ENCODE results near the gene SLC16A11. TPM values are rescaled to one million over a fixed set of nuclear protein-coding genes. Genes with fewer than 3 reads are reported as not detected.

Gene SLC16A11
- total and polyA plus RNA-seq, 9 donors, result 0.04 to 0.37 (median 0.14) TPM; not detected in 1

GRCh38 chr17:7042501-7043181, 1.3 kb downstream of the SLC16A11 start:
- H3K27me3 ChIP-seq (ENCODE audit: control insufficient read depth, insufficient read depth, low read length), result peaks cover 65% of the 10 kb centered on the region
- H3K4me3 ChIP-seq (ENCODE audit: low read length), result peak overlapping the region; percentile 30
- 2% methylated on average over 49 of the region's 53 CpGs for WGBS (ENCODE audit: insufficient coverage)
- no peaks in the 10 kb centered on the region for H3K36me3 ChIP-seq (ENCODE audit: control insufficient read depth, insufficient read depth, low read length)
- H3K4me1 ChIP-seq (ENCODE audit: control insufficient read depth, insufficient read depth, low read length), result peaks cover 21% of the 10 kb centered on the region
- H3K27ac ChIP-seq (ENCODE audit: low read length), result no peak overlapping the region
- no peak for DNase-seq
- H3K9me3 ChIP-seq (replicated peaks; ENCODE audit: control insufficient read depth, low read depth, low read length), result no peaks in the 10 kb centered on the region

GRCh38 chr17:7041607-7042500, 2.0 kb downstream of the SLC16A11 start:
- no peaks in the 10 kb centered on the region for H3K36me3 ChIP-seq (ENCODE audit: control insufficient read depth, insufficient read depth, low read length)
- WGBS (ENCODE audit: insufficient coverage), result 19% methylated on average over 41 of the region's 43 CpGs
- peaks cover 58% of the 10 kb centered on the region for H3K27me3 ChIP-seq (ENCODE audit: control insufficient read depth, insufficient read depth, low read length)
- H3K27ac ChIP-seq (ENCODE audit: low read length), result no peak overlapping the region
- no peak for DNase-seq
- H3K4me3 ChIP-seq (ENCODE audit: low read length), result no peak overlapping the region
- H3K4me1 ChIP-seq (ENCODE audit: control insufficient read depth, insufficient read depth, low read length), result peaks cover 21% of the 10 kb centered on the region
- H3K9me3 ChIP-seq (replicated peaks; ENCODE audit: control insufficient read depth, low read depth, low read length), result no peaks in the 10 kb centered on the region

- peaks cover 60% of the 10 kb centered on the region for H3K27me3 ChIP-seq (ENCODE audit: control insufficient read depth, insufficient read depth, low read length)
- no peak for DNase-seq
- H3K4me1 ChIP-seq (ENCODE audit: control insufficient read depth, insufficient read depth, low read length), result peaks cover 38% of the 10 kb centered on the region
- H3K4me3 ChIP-seq (ENCODE audit: low read length), result no peak overlapping the region
- no peak overlapping the region for H3K27ac ChIP-seq (ENCODE audit: low read length)
- no peaks in the 10 kb centered on the region for H3K9me3 ChIP-seq (replicated peaks; ENCODE audit: control insufficient read depth, low read depth, low read length)
- WGBS (ENCODE audit: insufficient coverage), result 93% methylated on average over 3 of the region's 5 CpGs
- H3K36me3 ChIP-seq (ENCODE audit: control insufficient read depth, insufficient read depth, low read length), result no peaks in the 10 kb centered on the region
Observed at GRCh38 chr17:7039832-7040231, 4.1 kb downstream of the SLC16A11 start.

GRCh38 chr17:7038025-7038862, 5.6 kb downstream of the SLC16A11 start:
- Histone ChIP-seq H3K36me3 (ENCODE audit: control insufficient read depth, insufficient read depth, low read length) (no peaks in the 10 kb centered on the region), H3K9me3 (replicated peaks; ENCODE audit: control insufficient read depth, low read depth, low read length) (no peaks in the 10 kb centered on the region), H3K27me3 (ENCODE audit: control insufficient read depth, insufficient read depth, low read length) (peaks cover 44% of the 10 kb centered on the region), H3K4me3 (ENCODE audit: low read length) (no peak overlapping the region), H3K27ac (ENCODE audit: low read length) (no peak overlapping the region), H3K4me1 (ENCODE audit: control insufficient read depth, insufficient read depth, low read length) (peaks cover 28% of the 10 kb centered on the region)
- 65% methylated on average over 19 of the region's 19 CpGs for WGBS (ENCODE audit: insufficient coverage)
- DNase-seq, result no peak

GRCh38 chr17:7035591-7036368, 8.1 kb downstream of the SLC16A11 start, which contains the start of gene SLC16A13:
TSS of gene SLC16A13 (plus strand) at chr17:7036015. CDS start at chr17:7036383, 368 bp downstream.
- Histone ChIP-seq H3K4me1 (ENCODE audit: control insufficient read depth, insufficient read depth, low read length) (peaks cover 17% of the 10 kb centered on the region), H3K4me3 (ENCODE audit: low read length) (peak within 1 kb of the TSS; percentile 65), H3K27me3 (ENCODE audit: control insufficient read depth, insufficient read depth, low read length) (peaks cover 23% of the 10 kb centered on the region), H3K36me3 (ENCODE audit: control insufficient read depth, insufficient read depth, low read length) (no peaks in the 10 kb centered on the region), H3K27ac (ENCODE audit: low read length) (peak within 1 kb of the TSS; percentile 85), H3K9me3 (replicated peaks; ENCODE audit: control insufficient read depth, low read depth, low read length) (no peaks in the 10 kb centered on the region)
- WGBS (ENCODE audit: insufficient coverage), result 0% methylated on average over 45 of the region's 52 CpGs
- peak; percentile 92 for DNase-seq

GRCh38 chr17:7034955-7035590, 8.8 kb downstream of the SLC16A11 start:
- H3K4me3 ChIP-seq (ENCODE audit: low read length), result peak overlapping the region; percentile 65
- H3K27ac ChIP-seq (ENCODE audit: low read length), result peak overlapping the region; percentile 85
- H3K27me3 ChIP-seq (ENCODE audit: control insufficient read depth, insufficient read depth, low read length), result peaks cover 20% of the 10 kb centered on the region
- H3K36me3 ChIP-seq (ENCODE audit: control insufficient read depth, insufficient read depth, low read length), result no peaks in the 10 kb centered on the region
- peaks cover 17% of the 10 kb centered on the region for H3K4me1 ChIP-seq (ENCODE audit: control insufficient read depth, insufficient read depth, low read length)
- DNase-seq, result no peak
- H3K9me3 ChIP-seq (replicated peaks; ENCODE audit: control insufficient read depth, low read depth, low read length), result no peaks in the 10 kb centered on the region
- WGBS (ENCODE audit: insufficient coverage), result 0% methylated on average over 5 of the region's 7 CpGs

- Histone ChIP-seq H3K36me3 (ENCODE audit: control insufficient read depth, insufficient read depth, low read length) (no peaks in the 10 kb centered on the region), H3K27ac (ENCODE audit: low read length) (peak overlapping the region; percentile 89), H3K9me3 (replicated peaks; ENCODE audit: control insufficient read depth, low read depth, low read length) (no peaks in the 10 kb centered on the region), H3K4me1 (ENCODE audit: control insufficient read depth, insufficient read depth, low read length) (peaks cover 2% of the 10 kb centered on the region), H3K4me3 (ENCODE audit: low read length) (no peak overlapping the region), H3K27me3 (ENCODE audit: control insufficient read depth, insufficient read depth, low read length) (peaks cover 3% of the 10 kb centered on the region)
- WGBS (ENCODE audit: insufficient coverage), result 63% methylated on average over 5 of the region's 8 CpGs
- peak; percentile 64 for DNase-seq
Observed at GRCh38 chr17:7029659-7030058, 14.2 kb downstream of the SLC16A11 start.

- Histone ChIP-seq H3K9me3 (replicated peaks; ENCODE audit: control insufficient read depth, low read depth, low read length) (no peaks in the 10 kb centered on the region), H3K36me3 (ENCODE audit: control insufficient read depth, insufficient read depth, low read length) (no peaks in the 10 kb centered on the region), H3K27ac (ENCODE audit: low read length) (peak overlapping the region; percentile 89), H3K27me3 (ENCODE audit: control insufficient read depth, insufficient read depth, low read length) (peaks cover 8% of the 10 kb centered on the region), H3K4me3 (ENCODE audit: low read length) (no peak overlapping the region), H3K4me1 (ENCODE audit: control insufficient read depth, insufficient read depth, low read length) (peaks cover 2% of the 10 kb centered on the region)
- 100% methylated on average over 1 of the region's 3 CpGs for WGBS (ENCODE audit: insufficient coverage)
- DNase-seq, result no peak
Observed at GRCh38 chr17:7029096-7029495, 14.8 kb downstream of the SLC16A11 start.

GRCh38 chr17:7027335-7027734, 16.6 kb downstream of the SLC16A11 start:
- Histone ChIP-seq H3K9me3 (replicated peaks; ENCODE audit: control insufficient read depth, low read depth, low read length) (no peaks in the 10 kb centered on the region), H3K4me3 (ENCODE audit: low read length) (no peak overlapping the region), H3K36me3 (ENCODE audit: control insufficient read depth, insufficient read depth, low read length) (no peaks in the 10 kb centered on the region), H3K27ac (ENCODE audit: low read length) (peak overlapping the region; percentile 23), H3K27me3 (ENCODE audit: control insufficient read depth, insufficient read depth, low read length) (peaks cover 25% of the 10 kb centered on the region), H3K4me1 (ENCODE audit: control insufficient read depth, insufficient read depth, low read length) (peaks cover 10% of the 10 kb centered on the region)
- DNase-seq, result no peak
- WGBS (ENCODE audit: insufficient coverage), result 50% methylated on average over 2 of the region's 13 CpGs
